ENCODE results near the gene OPCML. TPM values are rescaled to one million over a fixed set of nuclear protein-coding genes. Genes with fewer than 3 reads are reported as not detected.

OPCML gene
- total RNA-seq, 2 donors from 2014 or later, result not detected

DNA sequence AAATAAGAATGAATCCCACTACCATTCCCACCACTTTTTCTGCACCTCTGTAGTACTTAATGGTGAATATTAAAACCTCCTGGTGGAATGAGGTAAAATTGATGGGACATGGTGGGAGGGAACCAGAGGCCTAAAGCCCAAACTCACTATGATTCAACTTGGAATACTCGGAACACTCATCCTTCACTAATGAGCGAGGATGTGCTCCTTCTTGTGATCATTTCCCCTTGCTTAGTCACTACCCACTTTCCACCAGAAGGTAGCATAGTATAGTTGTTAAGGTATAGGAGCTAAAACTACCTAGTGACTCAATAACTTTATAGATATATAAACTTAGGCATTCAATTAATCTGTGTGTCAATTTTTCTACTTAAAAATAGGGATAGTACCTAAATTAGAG is 728.9 kb downstream of the OPCML start:
- Histone ChIP-seq H3K27me3 (replicated peaks; ENCODE audit: insufficient read depth) (no peaks in the 10 kb centered on the region), H3K4me3 (no peak overlapping the region), H3K4me1 (ENCODE audit: control insufficient read depth in 1 of 2, low read depth in 2 of 2) (no peaks in the 10 kb centered on the region), H3K27ac (no peak overlapping the region), H3K36me3 (no peaks in the 10 kb centered on the region), H3K9me3 (no peaks in the 10 kb centered on the region)
- DNase-seq (ENCODE audit: low spot score), result no peak
- TF ChIP-seq, protein P1, sequence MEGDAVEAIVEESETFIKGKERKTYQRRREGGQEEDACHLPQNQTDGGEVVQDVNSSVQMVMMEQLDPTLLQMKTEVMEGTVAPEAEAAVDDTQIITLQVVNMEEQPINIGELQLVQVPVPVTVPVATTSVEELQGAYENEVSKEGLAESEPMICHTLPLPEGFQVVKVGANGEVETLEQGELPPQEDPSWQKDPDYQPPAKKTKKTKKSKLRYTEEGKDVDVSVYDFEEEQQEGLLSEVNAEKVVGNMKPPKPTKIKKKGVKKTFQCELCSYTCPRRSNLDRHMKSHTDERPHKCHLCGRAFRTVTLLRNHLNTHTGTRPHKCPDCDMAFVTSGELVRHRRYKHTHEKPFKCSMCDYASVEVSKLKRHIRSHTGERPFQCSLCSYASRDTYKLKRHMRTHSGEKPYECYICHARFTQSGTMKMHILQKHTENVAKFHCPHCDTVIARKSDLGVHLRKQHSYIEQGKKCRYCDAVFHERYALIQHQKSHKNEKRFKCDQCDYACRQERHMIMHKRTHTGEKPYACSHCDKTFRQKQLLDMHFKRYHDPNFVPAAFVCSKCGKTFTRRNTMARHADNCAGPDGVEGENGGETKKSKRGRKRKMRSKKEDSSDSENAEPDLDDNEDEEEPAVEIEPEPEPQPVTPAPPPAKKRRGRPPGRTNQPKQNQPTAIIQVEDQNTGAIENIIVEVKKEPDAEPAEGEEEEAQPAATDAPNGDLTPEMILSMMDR (IDR thresholded peaks at IDR 0.05), result no peak
- ATAC-seq (ENCODE audit: insufficient number of reproducible peaks, low FRiP score, low read depth), result no peak

DNA sequence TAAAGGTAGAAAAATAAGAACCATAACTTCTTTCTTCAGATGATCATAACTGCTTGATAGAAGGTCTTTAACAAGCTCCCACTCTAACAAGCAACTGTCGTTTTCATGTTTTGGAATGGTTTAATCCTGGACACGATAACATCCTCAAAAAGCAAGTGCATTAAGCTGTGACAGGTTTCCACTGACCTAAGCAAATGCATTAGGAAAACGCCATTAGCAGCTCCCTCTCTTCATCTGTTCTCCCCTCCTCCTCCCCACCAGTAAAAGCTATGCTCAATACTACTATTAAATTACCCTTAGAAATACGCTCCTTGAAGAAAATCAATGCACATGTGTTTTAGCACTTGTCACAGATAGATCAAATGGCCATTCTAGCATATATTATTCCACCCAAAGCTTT is 729.4 kb downstream of the OPCML start:
- Histone ChIP-seq H3K27me3 (replicated peaks; ENCODE audit: insufficient read depth) (no peaks in the 10 kb centered on the region), H3K4me1 (ENCODE audit: control insufficient read depth in 1 of 2, low read depth in 2 of 2) (no peaks in the 10 kb centered on the region), H3K27ac (no peak overlapping the region), H3K4me3 (no peak overlapping the region), H3K9me3 (no peaks in the 10 kb centered on the region), H3K36me3 (no peaks in the 10 kb centered on the region)
- ATAC-seq (ENCODE audit: insufficient number of reproducible peaks, low FRiP score, low read depth) (no peak), DNase-seq (ENCODE audit: low spot score) (no peak)
- TF ChIP-seq, protein P1 (IDR thresholded peaks at IDR 0.05), result no peak

DNA sequence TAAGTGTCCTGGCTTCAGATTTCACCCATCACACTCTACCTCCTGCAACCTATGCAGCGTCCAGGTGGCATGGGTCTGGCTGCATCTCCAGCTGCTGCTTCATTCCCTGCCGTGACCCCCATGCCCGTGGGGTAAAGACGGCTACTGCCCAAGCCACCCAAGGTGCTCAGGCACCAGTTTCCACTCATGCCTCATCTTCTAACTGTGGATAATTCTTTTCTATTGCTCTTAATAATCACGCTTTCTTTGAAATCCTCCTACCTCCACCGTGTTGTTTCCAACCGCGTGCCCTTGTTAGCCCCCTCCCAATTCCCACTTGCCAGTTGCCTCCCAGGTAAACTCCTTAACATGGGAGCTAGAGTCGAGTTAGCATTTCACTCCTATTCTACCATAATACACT is 738.5 kb downstream of the OPCML start:
- no peak for ATAC-seq (ENCODE audit: insufficient number of reproducible peaks, low FRiP score, low read depth)
- Histone ChIP-seq H3K4me1 (ENCODE audit: control insufficient read depth in 1 of 2, low read depth in 2 of 2) (no peaks in the 10 kb centered on the region), H3K9me3 (no peaks in the 10 kb centered on the region), H3K4me3 (no peak overlapping the region), H3K27me3 (replicated peaks; ENCODE audit: insufficient read depth) (no peaks in the 10 kb centered on the region), H3K27ac (no peak overlapping the region), H3K36me3 (no peaks in the 10 kb centered on the region)
- DNase-seq (ENCODE audit: low spot score), result no peak
- TF ChIP-seq, protein P1 (IDR thresholded peaks at IDR 0.05), result no peak

DNA sequence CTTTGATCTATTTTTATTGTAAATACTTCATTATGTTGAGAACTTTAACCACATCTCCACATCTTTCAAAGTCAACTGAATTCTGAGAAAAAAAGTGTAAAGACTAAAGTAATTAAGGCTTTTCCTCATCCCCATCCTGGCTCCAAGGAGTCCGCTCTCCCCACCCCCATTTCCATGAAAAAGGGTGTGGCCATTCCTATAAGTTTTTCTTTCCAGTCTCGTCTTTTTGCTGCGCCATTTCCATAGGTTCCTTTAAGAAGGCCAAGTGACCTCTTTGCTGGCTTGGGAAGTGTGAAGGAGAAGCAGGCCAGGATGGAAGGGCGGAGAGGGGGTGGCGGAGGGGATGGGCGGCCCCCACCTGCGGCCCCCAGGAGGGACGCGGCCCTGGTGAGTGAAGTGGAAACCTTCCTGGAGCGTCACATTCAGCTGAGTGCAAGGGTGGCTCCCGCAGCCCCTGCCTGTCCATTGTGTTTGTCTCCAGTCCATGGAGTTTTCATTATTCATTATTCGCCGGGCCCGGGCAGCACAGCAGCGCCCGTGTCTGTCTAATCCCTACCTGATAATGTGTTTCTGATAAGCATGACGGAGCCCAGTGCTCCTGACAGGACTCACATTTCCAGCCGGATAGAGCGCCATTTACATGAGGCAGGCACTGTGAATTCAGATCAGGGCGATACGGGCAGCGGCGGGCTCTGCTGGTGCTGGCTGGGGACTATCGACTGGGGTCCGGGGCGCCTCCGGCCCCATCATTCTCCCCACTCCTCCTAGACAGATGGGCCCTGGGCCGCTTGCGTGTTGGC is 739.8 kb downstream of the OPCML start:
- Histone ChIP-seq H3K36me3 (no peaks in the 10 kb centered on the region), H3K27ac (no peak overlapping the region), H3K4me3 (no peak overlapping the region), H3K9me3 (no peaks in the 10 kb centered on the region), H3K4me1 (ENCODE audit: control insufficient read depth in 1 of 2, low read depth in 2 of 2) (no peaks in the 10 kb centered on the region), H3K27me3 (replicated peaks; ENCODE audit: insufficient read depth) (no peaks in the 10 kb centered on the region)
- TF ChIP-seq, protein P1 (IDR thresholded peaks at IDR 0.05), result no peak
- DNase-seq (ENCODE audit: low spot score) (no peak), ATAC-seq (ENCODE audit: insufficient number of reproducible peaks, low FRiP score, low read depth) (no peak)

DNA sequence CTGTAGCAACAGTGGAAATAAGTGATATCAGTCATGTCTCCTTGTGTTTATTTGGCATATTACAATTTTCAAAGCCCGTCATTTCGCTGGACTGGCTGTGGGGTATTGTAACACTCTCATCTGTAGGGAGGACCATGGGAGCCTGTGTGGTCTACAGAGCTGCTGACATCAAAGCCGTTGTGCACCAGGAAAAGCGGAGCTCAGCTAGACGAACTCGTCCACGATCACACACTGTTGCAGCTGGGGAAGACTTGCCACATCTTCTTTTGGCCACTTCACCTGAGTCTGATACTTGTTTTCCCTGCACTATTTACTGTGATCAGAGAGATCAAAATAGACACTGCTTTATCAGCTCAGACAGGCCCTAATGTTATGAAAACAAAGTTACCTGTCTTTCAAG is 741.3 kb downstream of the OPCML start:
- TF ChIP-seq, protein P1 (IDR thresholded peaks at IDR 0.05), result no peak
- ATAC-seq (ENCODE audit: insufficient number of reproducible peaks, low FRiP score, low read depth), result no peak

More for the DNA sequence above, 741.3 kb downstream of the OPCML start:
- no peak for DNase-seq (ENCODE audit: low spot score)
- Histone ChIP-seq H3K4me1 (ENCODE audit: control insufficient read depth in 1 of 2, low read depth in 2 of 2) (no peaks in the 10 kb centered on the region), H3K4me3 (no peak overlapping the region), H3K36me3 (no peaks in the 10 kb centered on the region), H3K9me3 (no peaks in the 10 kb centered on the region), H3K27me3 (replicated peaks; ENCODE audit: insufficient read depth) (no peaks in the 10 kb centered on the region), H3K27ac (no peak overlapping the region)

All from thoracic aorta (tissue), 2 donors.